ENCODE results near the gene TUBA1A.

GRCh38 chr12:49212572-49212971 is 23.7 kb upstream of the TUBA1A start:
- TF ChIP-seq CTCF (conservative IDR thresholded peaks at IDR 0.05 in 1 of 2, IDR thresholded peaks at IDR 0.05 in 1 of 2; ENCODE audit: low read depth in 1 of 2, low read length in 2 of 2), result no peak
- TF ChIP-seq EZH2 (IDR thresholded peaks at IDR 0.05; ENCODE audit: low read length, missing control alignments), result no peak

Data from fibroblast of lung (primary cell).